Activated CD4-positive, alpha-beta memory T cell treated with anti-CD3 and anti-CD28 coated beads for 36 hours (primary cell): ENCODE measurements around the gene CAPZB. TPM values are rescaled to one million over a fixed set of nuclear protein-coding genes. Genes with fewer than 3 reads are reported as not detected.

Experiments used
- CTCF ChIA-PET: fragments of 350-600 bp; sonication (Branson Sonifier 250); formaldehyde crosslinking; loops from one replicate; lab custom pipeline; 2021; ENCODE audit warnings: antibody characterized with exemption, inconsistent platforms; lab: Charles Lee
- POLR2A ChIA-PET: fragments of 350-600 bp; sonication (Branson Sonifier 250); formaldehyde crosslinking; loops from one replicate; lab custom pipeline; 2021; ENCODE audit warnings: antibody characterized with exemption; lab: Charles Lee
- DNase-seq: peaks from one replicate; pipeline ENCODE4 v3.0.0-alpha.2; 2020
- H3K27ac Mint-ChIP-seq: one replicate; pipeline ENCODE4 v1.8.0; 2021; ENCODE audit warnings: mixed read lengths
- H3K27me3 Mint-ChIP-seq: one replicate; pipeline ENCODE4 v1.8.0; 2021; ENCODE audit warnings: mixed read lengths
- H3K36me3 Mint-ChIP-seq: one replicate; pipeline ENCODE4 v1.8.0; 2021; ENCODE audit warnings: mixed read lengths
- H3K4me1 Mint-ChIP-seq: one replicate; pipeline ENCODE4 v1.8.0; 2021; ENCODE audit warnings: low read depth, mixed read lengths
- H3K4me3 Mint-ChIP-seq: one replicate; pipeline ENCODE4 v1.8.0; 2021; ENCODE audit warnings: mild to moderate bottlenecking, mixed read lengths
- H3K9me3 Mint-ChIP-seq: one replicate; pipeline ENCODE4 v1.8.0; 2021; ENCODE audit warnings: mixed read lengths
- intact Hi-C: fragments of 100-400 bp; cut with micrococcal nuclease; formaldehyde crosslinking; loops from one replicate; pipeline ENCODE4 v1.15.1; 2023
- total RNA-seq, 2 experiments: library from RNA; stranded (reverse); gene quantifications; one replicate each; pipeline ENCODE4 v1.2.3, GENCODE V29; 2021

The CAPZB gene
- total RNA-seq, 2 experiments from 2014 or later, result 388 to 419 TPM

- Mint-ChIP-seq H3K4me3 (no peak overlapping the region), H3K27ac (no peak overlapping the region), H3K36me3 (peaks cover 21% of the 10 kb centered on the region), H3K27me3 (no peaks in the 10 kb centered on the region), H3K9me3 (no peaks in the 10 kb centered on the region), H3K4me1 (peaks cover 68% of the 10 kb centered on the region)
- intact Hi-C loops, result no loop called here
- POLR2A ChIA-PET, result interaction anchor here (1.5 kb wide), 1 partner anchor 11 kb away, joined by 4 read pairs; no protein-coding TSS in a partner anchor
- CTCF ChIA-PET, result interaction anchor here (1.2 to 3.4 kb wide), 4 partner anchors 13 to 169 kb away, joined by 3 to 14 read pairs (median 6); no protein-coding TSS in a partner anchor
- DNase-seq, result no peak
These were observed 72.7 kb downstream of the CAPZB start for GRCh38 chr1:19412654-19413053.

GRCh38 chr1:19411612-19412011, 73.7 kb downstream of the CAPZB start:
- Mint-ChIP-seq H3K27ac (peak overlapping the region; percentile 18), H3K4me1 (peaks cover 69% of the 10 kb centered on the region)
- CTCF ChIA-PET, result interaction anchor here (1.4 to 3.4 kb wide), 2 partner anchors 12 to 21 kb away, joined by 3 to 14 read pairs; no protein-coding TSS in a partner anchor

GRCh38 chr1:19410393-19410792, 74.9 kb downstream of the CAPZB start:
- no peak for DNase-seq
- peaks cover 74% of the 10 kb centered on the region for H3K4me1 Mint-ChIP-seq
- ChIA-PET CTCF (interaction anchor here (1.1 to 1.7 kb wide), 3 partner anchors 18 to 172 kb away, joined by 4 to 8 read pairs (median 6); no protein-coding TSS in a partner anchor), POLR2A (no interaction called here)
- no peak overlapping the region for H3K4me3 Mint-ChIP-seq
- intact Hi-C loops, result no loop called here
- H3K27ac Mint-ChIP-seq, result peak overlapping the region; percentile 36
- H3K27me3 Mint-ChIP-seq, result no peaks in the 10 kb centered on the region
- H3K36me3 Mint-ChIP-seq, result peaks cover 12% of the 10 kb centered on the region
- H3K9me3 Mint-ChIP-seq, result no peaks in the 10 kb centered on the region

More at GRCh38 chr1:19411612-19412011, 73.7 kb downstream of the CAPZB start:
- intact Hi-C loops, result no loop called here
- no peak overlapping the region for H3K4me3 Mint-ChIP-seq
- POLR2A ChIA-PET, result no interaction called here
- H3K9me3 Mint-ChIP-seq, result no peaks in the 10 kb centered on the region
- H3K36me3 Mint-ChIP-seq, result peaks cover 14% of the 10 kb centered on the region
- DNase-seq, result no peak
- H3K27me3 Mint-ChIP-seq, result no peaks in the 10 kb centered on the region

- ChIA-PET CTCF (interaction anchor here (0.9 to 1.7 kb wide), 4 partner anchors 9 to 173 kb away, joined by 4 to 8 read pairs (median 5); no protein-coding TSS in a partner anchor), POLR2A (no interaction called here)
- peaks cover 8% of the 10 kb centered on the region for H3K36me3 Mint-ChIP-seq
- no peak for DNase-seq
- H3K4me1 Mint-ChIP-seq, result peaks cover 73% of the 10 kb centered on the region
- H3K4me3 Mint-ChIP-seq, result no peak overlapping the region
- no peaks in the 10 kb centered on the region for H3K27me3 Mint-ChIP-seq
- H3K27ac Mint-ChIP-seq, result peak overlapping the region; percentile 36
- intact Hi-C loops, result no loop called here
- no peaks in the 10 kb centered on the region for H3K9me3 Mint-ChIP-seq
These were observed 75.6 kb downstream of the CAPZB start for GRCh38 chr1:19409477-19410341.

DNA sequence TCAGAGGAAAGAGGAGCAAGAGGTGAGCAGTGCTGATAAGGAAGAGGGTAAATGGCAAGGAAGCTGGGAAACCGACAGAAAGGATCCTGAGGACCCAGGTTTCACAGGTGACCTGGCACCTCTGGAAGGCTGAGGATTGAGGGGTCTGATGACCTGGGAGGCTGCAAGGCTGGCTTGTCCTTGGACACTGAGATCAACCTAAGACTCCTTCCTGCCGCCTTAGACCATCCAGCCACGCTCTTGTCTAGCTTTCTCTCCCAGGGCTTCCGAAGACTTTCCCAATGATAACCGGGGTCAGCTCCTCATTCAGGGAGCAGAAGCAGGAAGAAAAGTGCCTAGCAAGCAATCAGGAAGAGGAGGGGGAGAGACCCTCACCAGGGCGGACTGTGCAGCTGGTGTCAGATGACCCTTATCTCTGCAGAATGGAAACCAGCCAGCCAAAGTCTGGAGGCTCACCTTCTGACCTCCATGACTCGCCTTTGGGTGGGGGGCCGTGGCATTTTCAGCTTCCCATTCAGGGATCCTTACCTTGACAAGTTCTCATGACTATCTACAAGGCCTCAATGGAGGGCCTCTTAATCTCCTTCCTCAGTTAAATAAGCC, 77.7 kb downstream of the CAPZB start:
- intact Hi-C loops, result no loop called here
- Mint-ChIP-seq H3K4me3 (no peak overlapping the region), H3K27ac (peak overlapping the region; percentile 24), H3K9me3 (no peaks in the 10 kb centered on the region), H3K27me3 (no peaks in the 10 kb centered on the region), H3K36me3 (peaks cover 8% of the 10 kb centered on the region), H3K4me1 (peaks cover 67% of the 10 kb centered on the region)
- no peak for DNase-seq
- ChIA-PET POLR2A (no interaction called here), CTCF (interaction anchor here (1.3 kb wide), 2 partner anchors 17 to 254 kb away, joined by 3 to 6 read pairs; no protein-coding TSS in a partner anchor)

DNA sequence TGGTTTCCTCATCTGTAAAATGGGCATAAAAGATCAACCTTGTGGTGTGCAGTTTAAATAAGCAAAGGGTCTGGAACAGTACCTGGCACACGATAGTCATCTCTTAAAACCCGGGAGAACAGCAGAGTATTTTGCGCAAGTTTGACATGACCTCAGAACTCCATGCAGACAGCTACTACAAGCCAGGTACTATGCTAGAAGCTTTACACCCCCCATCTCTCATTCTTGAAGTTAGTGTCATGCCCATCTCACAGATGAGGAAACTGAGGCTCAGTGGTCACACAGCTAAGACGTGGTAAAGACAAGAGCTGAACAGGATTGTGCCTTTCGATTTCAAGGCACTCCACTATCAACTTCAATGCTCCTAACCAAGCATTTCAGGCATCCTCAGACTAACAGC, 78.7 kb downstream of the CAPZB start:
- DNase-seq, result no peak
- intact Hi-C loops, result no loop called here
- Mint-ChIP-seq H3K4me1 (peaks cover 70% of the 10 kb centered on the region), H3K4me3 (no peak overlapping the region), H3K27me3 (no peaks in the 10 kb centered on the region), H3K9me3 (no peaks in the 10 kb centered on the region), H3K27ac (no peak overlapping the region), H3K36me3 (peaks cover 8% of the 10 kb centered on the region)
- POLR2A ChIA-PET, result interaction anchor here (0.9 kb wide), 1 partner anchor 34 kb away, joined by 3 read pairs; no protein-coding TSS in a partner anchor
- CTCF ChIA-PET, result interaction anchor here (1.3 to 3.3 kb wide), 4 partner anchors 15 to 255 kb away, joined by 3 to 11 read pairs (median 7); no protein-coding TSS in a partner anchor

- DNase-seq, result no peak
- intact Hi-C loops, result no loop called here
- H3K27me3 Mint-ChIP-seq, result no peaks in the 10 kb centered on the region
- POLR2A ChIA-PET, result interaction anchor here (0.9 kb wide), 1 partner anchor 35 kb away, joined by 3 read pairs; no protein-coding TSS in a partner anchor
- no peak overlapping the region for H3K4me3 Mint-ChIP-seq
- CTCF ChIA-PET, result interaction anchor here (1.0 to 3.3 kb wide), 6 partner anchors 11 to 248 kb away, joined by 3 to 11 read pairs (median 3); no protein-coding TSS in a partner anchor
- H3K36me3 Mint-ChIP-seq, result peaks cover 6% of the 10 kb centered on the region
- H3K4me1 Mint-ChIP-seq, result peaks cover 69% of the 10 kb centered on the region
- H3K9me3 Mint-ChIP-seq, result no peaks in the 10 kb centered on the region
- no peak overlapping the region for H3K27ac Mint-ChIP-seq
These were observed 79.4 kb downstream of the CAPZB start for GRCh38 chr1:19405761-19406487.

- intact Hi-C loops, result no loop called here
- peaks cover 73% of the 10 kb centered on the region for H3K4me1 Mint-ChIP-seq
- H3K4me3 Mint-ChIP-seq, result no peak overlapping the region
- DNase-seq, result no peak
- H3K27ac Mint-ChIP-seq, result no peak overlapping the region
- ChIA-PET POLR2A (no interaction called here), CTCF (interaction anchor here (0.8 to 3.3 kb wide), 7 partner anchors 10 to 249 kb away, joined by 3 to 11 read pairs (median 3); no protein-coding TSS in a partner anchor)
- H3K9me3 Mint-ChIP-seq, result no peaks in the 10 kb centered on the region
- no peaks in the 10 kb centered on the region for H3K27me3 Mint-ChIP-seq
- peaks cover 6% of the 10 kb centered on the region for H3K36me3 Mint-ChIP-seq
These were observed 80.1 kb downstream of the CAPZB start for GRCh38 chr1:19405195-19405760.

DNA sequence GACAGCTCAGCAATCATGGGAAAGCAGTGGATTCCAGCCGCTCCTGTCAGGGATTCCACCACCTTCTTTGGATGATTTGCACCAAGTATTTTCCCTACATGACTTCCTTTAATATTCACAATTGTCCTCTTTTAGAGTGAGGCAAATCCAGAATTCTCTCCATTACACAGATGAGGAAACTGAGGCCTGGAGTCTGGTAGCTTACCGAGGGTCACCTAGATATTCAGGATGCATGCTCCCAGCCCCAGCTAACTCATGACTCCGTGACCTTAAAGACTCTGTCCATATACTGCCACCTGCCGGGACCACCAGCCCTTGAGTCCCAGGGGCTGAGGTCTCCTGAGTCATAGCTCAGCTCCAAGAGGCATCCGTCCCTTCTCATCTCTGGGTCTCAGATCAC, 80.6 kb downstream of the CAPZB start:
- Mint-ChIP-seq H3K36me3 (peaks cover under 1% of the 10 kb centered on the region), H3K9me3 (no peaks in the 10 kb centered on the region), H3K4me1 (peaks cover 73% of the 10 kb centered on the region), H3K4me3 (no peak overlapping the region), H3K27me3 (no peaks in the 10 kb centered on the region), H3K27ac (no peak overlapping the region)
- intact Hi-C loops, result no loop called here
- CTCF ChIA-PET, result interaction anchor here (0.8 to 3.3 kb wide), 5 partner anchors 9 to 249 kb away, joined by 3 to 11 read pairs (median 3); no protein-coding TSS in a partner anchor
- DNase-seq, result no peak
- POLR2A ChIA-PET, result no interaction called here

DNA sequence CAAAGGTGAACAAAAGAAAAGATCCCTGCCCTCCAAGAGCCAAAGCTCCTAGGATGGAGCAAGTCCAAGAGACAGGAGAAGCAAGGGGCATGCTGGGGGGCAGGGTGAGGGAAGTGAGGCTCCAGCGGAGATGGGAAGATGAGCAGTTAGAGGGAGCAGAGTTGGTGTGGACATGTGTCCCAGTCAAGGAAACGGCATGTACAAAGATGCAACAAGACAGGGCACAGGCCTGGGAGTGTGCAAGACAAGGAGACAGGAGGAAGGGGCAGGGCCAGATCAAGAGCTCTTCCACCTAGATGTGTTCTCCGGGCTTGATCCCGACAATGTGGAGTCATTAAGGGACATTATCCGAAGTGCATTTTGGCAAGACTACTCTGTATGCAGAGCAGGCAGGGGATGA, 82.1 kb downstream of the CAPZB start:
- Mint-ChIP-seq H3K4me1 (peaks cover 76% of the 10 kb centered on the region), H3K4me3 (no peak overlapping the region), H3K36me3 (peaks cover 5% of the 10 kb centered on the region), H3K27me3 (no peaks in the 10 kb centered on the region), H3K9me3 (no peaks in the 10 kb centered on the region), H3K27ac (peak overlapping the region; percentile 64)
- CTCF ChIA-PET, result interaction anchor here (1.8 kb wide), 1 partner anchor 251 kb away, joined by 5 read pairs; no protein-coding TSS in a partner anchor
- intact Hi-C loops, result no loop called here
- DNase-seq, result no peak
- POLR2A ChIA-PET, result no interaction called here
